ENCODE data around the gene QSOX2. TPM values are rescaled to one million over a fixed set of nuclear protein-coding genes. Genes with fewer than 3 reads are reported as not detected.

Gene QSOX2
- total RNA-seq, 1 experiment from 2014 or later: 9.9 TPM

GRCh38 chr9:136264031-136264430 is 18.4 kb upstream of the QSOX2 start:
- DNase-seq (no peak), ATAC-seq (no peak)
- Histone ChIP-seq H3K79me2 (ENCODE audit: low read length) (no peaks in the 10 kb centered on the region), H3K4me2 (ENCODE audit: low read length) (no peak overlapping the region), H2AFZ (ENCODE audit: low read length) (no peak overlapping the region), H3F3A (ENCODE audit: low read length, unreplicated experiment) (no peaks in the 10 kb centered on the region), H3K4me1 (ENCODE audit: insufficient read depth, low read length) (no peaks in the 10 kb centered on the region), H3K27me3 (ENCODE audit: low read length) (no peaks in the 10 kb centered on the region), H3K9me2 (replicated peaks; ENCODE audit: low read length) (no peaks in the 10 kb centered on the region), H4K20me1 (ENCODE audit: low read length) (no peaks in the 10 kb centered on the region), H3K4me3 (ENCODE audit: low read length) (no peak overlapping the region), H3K36me3 (ENCODE audit: low read depth, low read length) (no peaks in the 10 kb centered on the region), H3K9ac (ENCODE audit: low read length) (no peak overlapping the region), H3K9me3 (ENCODE audit: low read length) (no peaks in the 10 kb centered on the region), H3K27ac (ENCODE audit: low read length) (no peak overlapping the region)
- CTCF ChIA-PET: no interaction called here
- TF ChIP-seq EZH2 (IDR thresholded peaks at IDR 0.05; ENCODE audit: low read length, unreplicated experiment) (no peak), EZH2phosphoT487 (IDR thresholded peaks at IDR 0.05; ENCODE audit: borderline replicate concordance, low read length) (no peak), CTCF (conservative IDR thresholded peaks at IDR 0.05; ENCODE audit: low read depth, low read length) (no peak)
- POLR2A ChIA-PET (ENCODE audit: unreplicated experiment): no interaction called here
- intact Hi-C loops (cut with micrococcal nuclease): no loop called here
- no TSS peak for BruUV-seq (replicated peaks)

GRCh38 chr9:136262671-136263178 is 17.1 kb upstream of the QSOX2 start:
- Histone ChIP-seq H2AFZ (ENCODE audit: low read length) (no peak overlapping the region), H3K9ac (ENCODE audit: low read length) (no peak overlapping the region), H3K36me3 (ENCODE audit: low read depth, low read length) (no peaks in the 10 kb centered on the region), H4K20me1 (ENCODE audit: low read length) (no peaks in the 10 kb centered on the region), H3K79me2 (ENCODE audit: low read length) (no peaks in the 10 kb centered on the region), H3F3A (ENCODE audit: low read length, unreplicated experiment) (no peaks in the 10 kb centered on the region), H3K4me3 (ENCODE audit: low read length) (no peak overlapping the region), H3K27ac (ENCODE audit: low read length) (no peak overlapping the region), H3K9me2 (replicated peaks; ENCODE audit: low read length) (no peaks in the 10 kb centered on the region), H3K27me3 (ENCODE audit: low read length) (no peaks in the 10 kb centered on the region), H3K9me3 (ENCODE audit: low read length) (no peaks in the 10 kb centered on the region), H3K4me2 (ENCODE audit: low read length) (no peak overlapping the region), H3K4me1 (ENCODE audit: insufficient read depth, low read length) (no peaks in the 10 kb centered on the region)
- DNase-seq (no peak), ATAC-seq (no peak)
- no TSS peak for BruUV-seq (replicated peaks)
- intact Hi-C loops (cut with micrococcal nuclease): no loop called here
- POLR2A ChIA-PET (ENCODE audit: unreplicated experiment): no interaction called here
- CTCF ChIA-PET: no interaction called here
- TF ChIP-seq EZH2 (IDR thresholded peaks at IDR 0.05; ENCODE audit: low read length, unreplicated experiment) (no peak), EZH2phosphoT487 (IDR thresholded peaks at IDR 0.05; ENCODE audit: borderline replicate concordance, low read length) (no peak), CTCF (conservative IDR thresholded peaks at IDR 0.05; ENCODE audit: low read depth, low read length) (no peak)

GRCh38 chr9:136261686-136262430 is 16.2 kb upstream of the QSOX2 start:
- Histone ChIP-seq H3K36me3 (ENCODE audit: low read depth, low read length) (no peaks in the 10 kb centered on the region), H3K9me2 (replicated peaks; ENCODE audit: low read length) (no peaks in the 10 kb centered on the region), H4K20me1 (ENCODE audit: low read length) (no peaks in the 10 kb centered on the region), H3K9me3 (ENCODE audit: low read length) (no peaks in the 10 kb centered on the region), H2AFZ (ENCODE audit: low read length) (no peak overlapping the region), H3K27ac (ENCODE audit: low read length) (no peak overlapping the region), H3K79me2 (ENCODE audit: low read length) (no peaks in the 10 kb centered on the region), H3K4me2 (ENCODE audit: low read length) (no peak overlapping the region), H3K27me3 (ENCODE audit: low read length) (no peaks in the 10 kb centered on the region), H3K4me3 (ENCODE audit: low read length) (no peak overlapping the region), H3F3A (ENCODE audit: low read length, unreplicated experiment) (no peaks in the 10 kb centered on the region), H3K4me1 (ENCODE audit: insufficient read depth, low read length) (no peaks in the 10 kb centered on the region), H3K9ac (ENCODE audit: low read length) (no peak overlapping the region)
- CTCF ChIA-PET: no interaction called here
- no TSS peak for BruUV-seq (replicated peaks)
- no peak for DNase-seq
- intact Hi-C loops (cut with micrococcal nuclease): no loop called here
- no peak for ATAC-seq
- POLR2A ChIA-PET (ENCODE audit: unreplicated experiment): no interaction called here
- TF ChIP-seq EZH2phosphoT487 (IDR thresholded peaks at IDR 0.05; ENCODE audit: borderline replicate concordance, low read length) (no peak), EZH2 (IDR thresholded peaks at IDR 0.05; ENCODE audit: low read length, unreplicated experiment) (no peak), CTCF (conservative IDR thresholded peaks at IDR 0.05; ENCODE audit: low read depth, low read length) (no peak)

Measured in PC-3 (cell line).